HG03469 (cell line): ENCODE data around the gene HIF3A.
"Not testable (repeated sequence)": the region's sequence is repeated elsewhere in the genome, so short reads cannot be mapped to it uniquely, and the experiment has no call there.

Experiments
- ATAC-seq: cut with Tn5 transposase; IDR thresholded peaks from one replicate; pipeline ENCODE4 v1.9.1; 2021; ENCODE audit warnings: mild to moderate bottlenecking, moderate library complexity, moderate number of reproducible peaks; ENCODE audit not compliant: unreplicated experiment

The HIF3A gene

DNA sequence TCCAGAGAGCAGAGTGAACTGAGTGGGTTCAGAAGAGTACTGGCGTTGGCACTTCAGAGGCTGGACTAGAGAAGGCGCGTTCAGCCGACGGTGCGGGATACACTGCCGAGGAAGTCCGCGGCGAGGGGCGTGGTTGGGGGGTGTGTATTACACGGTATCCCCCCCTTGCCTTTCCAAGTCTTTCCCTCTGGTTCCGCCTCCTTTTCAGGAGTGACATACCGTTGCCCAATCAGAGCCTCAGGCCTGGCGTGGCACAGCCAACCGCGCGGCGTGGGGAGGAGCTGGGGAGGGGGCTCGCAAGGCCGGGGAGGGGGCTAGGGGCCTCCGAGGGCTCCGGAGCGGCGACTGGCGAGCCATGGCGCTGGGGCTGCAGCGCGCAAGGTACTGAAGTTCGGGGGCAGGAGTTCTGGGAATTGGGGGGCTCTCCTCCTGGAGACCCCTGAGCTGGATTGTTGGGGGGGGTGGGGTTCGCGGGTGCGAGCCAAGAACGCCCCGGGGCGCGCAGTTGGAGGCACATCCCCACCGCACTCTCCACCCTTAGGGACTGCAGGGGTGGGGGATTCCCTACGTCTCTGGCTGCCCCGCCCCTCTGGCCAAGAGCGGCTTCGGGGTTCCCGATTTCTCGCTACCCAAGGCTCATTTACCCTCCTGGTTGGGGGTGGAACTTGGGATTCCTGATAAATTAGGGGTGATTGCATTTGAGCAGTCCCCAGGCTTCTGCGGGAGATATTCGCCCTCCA, at the start of gene HIF3A:
TSS of gene HIF3A (plus strand) at position 321 of the 740 bp plus-strand sequence. CDS start at position 356, 35 bp downstream.
- ATAC-seq: no peak

DNA sequence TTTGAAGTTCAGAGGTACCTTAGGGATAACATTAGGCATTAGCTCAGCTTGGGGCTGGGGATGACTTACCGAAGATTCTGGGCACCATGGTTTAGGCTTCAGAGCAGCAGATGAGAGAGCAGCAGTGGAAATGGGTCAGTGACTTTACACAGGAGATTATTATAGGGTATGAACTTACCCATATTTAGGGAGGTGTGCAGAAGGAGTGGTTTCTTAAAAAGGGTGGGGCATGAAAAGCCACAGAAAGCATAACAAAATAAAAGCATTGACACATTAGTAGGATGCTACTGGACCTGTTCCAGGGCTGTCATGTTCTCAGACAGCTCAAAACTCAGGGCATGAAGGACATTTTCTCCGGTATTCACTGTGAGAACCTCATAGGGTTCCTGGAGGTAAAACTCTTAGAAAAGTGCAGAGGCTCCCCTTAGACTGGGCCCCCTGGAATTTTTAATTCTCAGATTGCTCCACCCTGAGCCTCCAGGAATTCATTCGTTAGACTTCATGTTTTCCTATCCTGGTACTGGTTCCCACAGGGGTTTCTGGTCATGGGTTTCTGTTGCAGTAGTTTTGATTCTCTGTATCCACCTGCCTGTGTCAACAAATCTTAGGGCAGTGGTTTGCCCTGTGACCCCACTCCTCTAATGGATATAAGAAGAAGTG, 46.6 kb upstream of the HIF3A start:
- ATAC-seq: no peak

DNA sequence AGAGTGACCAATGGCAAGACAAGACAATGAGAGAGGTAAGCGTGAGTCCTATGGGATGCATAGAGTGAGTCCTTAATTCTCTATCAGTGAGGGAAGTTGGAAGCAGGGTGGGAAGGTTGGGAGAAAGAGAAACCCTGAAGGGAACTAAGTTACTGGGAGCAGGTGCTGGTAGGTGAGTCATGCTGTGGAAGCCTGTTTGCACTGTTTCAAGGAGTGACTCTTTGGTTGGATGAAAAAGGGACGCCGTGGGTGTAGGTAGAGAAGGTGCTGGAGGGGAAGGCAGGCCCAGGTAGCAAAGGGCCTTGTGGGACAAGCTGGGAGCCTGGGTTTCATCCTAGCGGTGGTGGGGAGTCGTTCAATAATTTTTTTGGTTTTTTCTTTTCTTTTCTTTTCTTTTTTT, 45.4 kb upstream of the HIF3A start:
- no peak for ATAC-seq

DNA sequence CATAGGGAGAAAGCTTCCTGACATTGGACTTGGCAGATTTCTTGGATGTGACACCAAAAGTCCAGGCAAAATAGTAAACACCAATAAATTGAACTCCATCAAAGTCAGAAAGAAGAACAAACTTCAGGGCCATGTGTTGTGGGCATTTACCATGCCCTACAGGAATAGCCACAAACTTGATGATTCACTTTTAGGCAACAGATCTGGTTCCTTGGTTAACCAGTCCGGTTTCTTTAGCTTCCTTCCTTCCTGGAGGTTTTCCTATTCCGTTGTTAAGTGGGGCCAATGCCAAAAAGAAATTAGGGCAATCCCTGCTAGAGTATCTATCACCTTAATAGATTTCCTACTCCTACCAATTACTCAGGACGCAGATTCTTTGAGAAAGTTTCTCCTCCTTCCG, 42.1 kb upstream of the HIF3A start:
- no peak for ATAC-seq

DNA sequence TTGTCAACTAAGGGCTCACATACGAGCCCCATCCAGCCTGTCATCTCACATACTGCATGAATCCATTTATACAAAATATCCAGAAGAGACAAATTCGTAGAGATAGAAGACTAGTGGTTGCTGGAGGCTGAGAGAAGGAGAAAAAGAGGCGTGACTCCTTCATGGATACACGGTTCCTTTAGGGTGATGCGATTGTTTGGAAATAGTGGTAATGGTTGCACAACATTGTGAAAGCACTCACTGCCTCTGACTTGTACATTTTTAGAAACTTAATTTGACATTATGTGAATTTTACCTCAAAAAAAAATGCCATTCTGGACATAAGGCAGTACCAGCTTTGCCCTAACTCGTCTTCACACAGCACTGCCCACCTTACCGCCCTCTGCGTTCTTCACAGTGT, 40.0 kb upstream of the HIF3A start:
- ATAC-seq: no peak

DNA sequence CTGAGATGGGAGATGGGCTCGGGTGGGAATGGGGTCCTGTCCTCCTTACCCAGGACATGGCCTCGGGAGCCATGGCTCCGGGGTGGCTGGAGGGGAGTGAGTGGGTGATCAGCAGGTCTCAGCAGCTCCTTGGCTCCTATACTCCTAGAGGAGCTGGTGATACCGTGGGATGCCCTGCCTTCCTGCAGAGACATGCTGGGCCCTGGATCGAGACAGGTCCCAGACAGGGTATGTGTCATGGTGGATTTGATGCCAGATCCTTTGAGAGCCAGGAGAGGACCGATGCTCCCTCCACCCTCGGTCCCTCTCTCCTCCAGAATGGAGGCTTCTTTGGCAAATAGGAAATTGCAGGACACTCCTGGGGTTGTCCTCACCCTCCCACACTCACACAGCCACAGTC, 35.3 kb upstream of the HIF3A start:
- ATAC-seq: not testable (repeated sequence)

DNA sequence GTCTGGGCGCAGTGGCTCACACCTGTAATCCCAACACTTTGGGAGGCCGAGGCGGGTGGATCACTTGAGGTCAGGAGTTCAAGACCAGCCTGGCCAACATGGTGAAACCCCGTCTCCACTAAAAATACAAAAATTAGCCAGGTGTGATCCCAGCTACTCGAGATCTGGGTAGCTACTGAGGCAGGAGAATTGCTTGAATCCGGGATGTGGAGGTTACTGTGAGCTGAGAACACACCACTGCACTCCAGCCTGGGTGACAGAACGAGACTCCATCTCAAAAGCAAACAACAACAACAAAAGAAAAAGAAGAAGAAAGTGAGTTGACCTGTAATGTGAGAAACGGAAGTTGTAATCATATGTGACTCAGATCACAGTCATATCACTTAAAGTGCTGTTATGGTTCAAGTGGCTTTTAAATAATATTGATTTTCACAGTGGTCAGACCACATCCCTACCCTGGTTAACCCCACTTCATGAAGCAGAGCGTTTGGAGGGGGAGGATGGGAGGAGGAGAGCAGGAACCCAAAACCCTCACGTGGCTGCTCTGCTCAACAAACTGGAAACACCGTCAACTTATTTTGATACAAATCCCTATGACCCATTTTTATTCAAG, 34.1 kb upstream of the HIF3A start:
- ATAC-seq: peak; percentile 46

DNA sequence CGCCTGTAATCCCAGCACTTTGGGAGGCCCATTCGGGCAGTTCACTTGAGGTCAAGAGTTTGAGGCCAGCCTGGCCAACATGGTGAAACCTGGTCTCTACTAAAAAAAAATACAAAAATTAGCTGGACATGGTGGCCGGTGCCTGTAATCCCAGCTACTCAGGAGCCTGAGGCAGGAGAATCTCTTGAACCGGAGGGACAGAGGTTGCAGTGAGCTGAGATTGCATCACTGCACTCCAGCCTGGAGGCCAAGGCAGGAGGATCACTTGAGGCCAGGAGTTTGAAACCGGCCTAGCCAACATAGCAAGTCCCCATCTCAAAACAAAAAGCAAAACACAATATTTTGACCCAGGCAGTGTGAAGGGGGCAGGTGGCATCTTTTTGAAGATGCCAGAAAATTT, 32.0 kb upstream of the HIF3A start:
- not testable (repeated sequence) for ATAC-seq

DNA sequence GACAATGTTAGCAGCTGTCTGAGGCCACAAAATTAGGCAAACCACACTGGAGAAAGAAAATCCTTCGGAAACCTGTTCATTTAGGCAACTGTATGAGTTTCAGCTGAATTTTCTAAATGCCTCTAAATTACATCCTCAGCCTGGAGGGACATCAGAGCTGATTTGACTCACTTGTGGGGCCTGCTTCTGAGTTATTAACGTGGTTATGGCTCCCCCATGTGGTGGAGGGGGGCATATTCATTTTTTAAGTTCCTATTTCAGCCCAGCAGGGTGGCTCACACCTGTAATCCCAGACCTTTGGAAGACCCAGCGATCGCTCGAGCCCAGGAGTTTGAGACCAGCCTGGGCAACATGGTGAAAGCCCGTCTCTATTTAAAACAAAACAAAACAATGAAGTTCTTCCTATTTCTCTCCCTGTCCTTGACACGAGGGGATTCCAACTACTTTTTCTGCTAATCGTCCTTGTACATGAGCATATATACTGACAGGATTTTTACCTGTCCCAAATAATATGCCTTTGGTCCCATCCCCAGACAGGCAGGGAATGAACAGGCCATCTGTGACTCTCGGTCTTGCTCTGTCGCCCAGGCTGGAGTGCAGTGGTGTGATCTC, 31.5 kb upstream of the HIF3A start:
- no peak for ATAC-seq

DNA sequence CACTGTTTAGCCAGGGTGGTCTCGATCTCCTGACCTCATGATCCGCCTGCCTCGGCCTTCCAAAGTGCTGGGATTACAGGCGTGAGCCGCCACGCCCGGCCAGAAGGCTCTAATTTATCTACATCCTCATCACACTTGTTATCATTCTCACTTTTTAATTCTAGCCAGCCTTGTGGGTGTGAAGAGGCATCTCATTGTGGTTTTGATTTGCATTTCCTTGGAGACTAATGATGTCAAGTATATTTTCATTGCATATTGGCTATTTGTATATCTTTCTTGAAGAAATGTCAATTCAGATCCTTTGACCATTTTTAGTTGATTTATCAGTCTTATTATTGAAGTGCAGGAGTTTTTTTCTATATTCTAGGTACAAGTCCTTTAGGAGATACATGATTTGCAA, 27.7 kb upstream of the HIF3A start:
- no peak for ATAC-seq

DNA sequence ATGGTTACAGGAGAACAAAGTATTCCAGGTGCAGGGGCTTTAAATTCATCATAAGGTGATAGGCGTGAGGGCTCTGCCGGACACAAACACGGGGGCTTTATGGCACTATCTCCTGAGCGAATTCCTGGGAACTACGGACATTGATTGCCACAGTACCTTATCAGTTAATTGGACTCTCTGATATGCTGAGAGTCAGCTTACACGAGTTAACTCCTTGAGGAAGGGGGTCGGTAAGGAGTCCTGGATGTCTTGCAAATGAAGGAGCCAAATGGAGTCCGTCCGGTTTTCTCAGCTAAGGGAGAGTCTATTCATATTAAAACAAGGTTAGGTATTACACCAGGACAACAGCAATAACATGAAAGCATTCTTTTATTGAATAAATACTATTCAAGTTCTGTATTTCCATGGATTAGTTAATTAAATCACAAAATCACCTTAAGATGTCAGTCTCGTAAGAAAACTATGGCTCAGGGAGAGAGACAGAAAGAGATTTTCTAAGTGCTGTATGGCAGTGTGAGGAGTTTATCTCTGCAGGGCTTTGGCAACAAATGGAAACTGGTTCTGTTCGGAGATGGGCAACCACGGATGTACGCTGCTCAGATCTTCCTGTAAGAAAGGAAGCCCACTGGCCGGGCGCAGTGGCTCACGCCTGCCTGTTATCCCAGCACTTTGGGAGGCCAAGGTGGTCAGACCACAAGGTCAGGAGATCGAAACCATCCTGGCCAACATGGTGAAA, 26.2 kb upstream of the HIF3A start:
- no peak for ATAC-seq

DNA sequence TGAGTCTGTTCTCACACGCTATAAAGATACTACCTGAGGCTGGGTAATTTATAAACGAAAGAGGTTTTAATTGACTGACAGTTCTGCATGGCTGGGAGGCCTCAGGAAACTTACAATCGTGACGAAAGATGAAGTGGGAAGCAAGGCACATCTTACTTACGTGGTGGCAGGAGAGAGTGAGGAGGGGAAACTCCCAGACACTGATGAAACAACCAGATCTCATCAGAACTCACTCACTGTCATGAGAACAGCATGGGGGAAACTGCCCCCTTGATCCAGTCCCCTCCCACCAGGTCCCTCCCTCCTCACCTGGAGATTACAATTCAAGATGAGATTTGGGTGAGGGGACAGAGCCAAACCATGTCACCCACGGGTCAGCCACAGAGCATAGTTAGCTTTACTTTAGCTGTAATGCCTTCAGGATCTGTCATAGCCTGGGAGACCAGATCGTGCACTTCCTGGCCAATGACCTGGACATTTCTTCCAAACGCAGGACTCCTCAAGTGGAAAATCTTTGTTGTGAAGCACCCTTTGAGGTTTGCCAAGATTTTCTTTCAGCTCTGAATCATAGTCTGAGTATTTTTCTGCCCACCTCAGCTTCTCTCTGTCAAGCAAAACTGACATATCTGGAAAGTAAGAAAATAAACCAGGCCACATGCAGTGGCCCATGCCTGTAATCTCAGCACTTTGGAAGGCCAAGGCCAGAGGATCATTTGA, 25.2 kb upstream of the HIF3A start:
- no peak for ATAC-seq

DNA sequence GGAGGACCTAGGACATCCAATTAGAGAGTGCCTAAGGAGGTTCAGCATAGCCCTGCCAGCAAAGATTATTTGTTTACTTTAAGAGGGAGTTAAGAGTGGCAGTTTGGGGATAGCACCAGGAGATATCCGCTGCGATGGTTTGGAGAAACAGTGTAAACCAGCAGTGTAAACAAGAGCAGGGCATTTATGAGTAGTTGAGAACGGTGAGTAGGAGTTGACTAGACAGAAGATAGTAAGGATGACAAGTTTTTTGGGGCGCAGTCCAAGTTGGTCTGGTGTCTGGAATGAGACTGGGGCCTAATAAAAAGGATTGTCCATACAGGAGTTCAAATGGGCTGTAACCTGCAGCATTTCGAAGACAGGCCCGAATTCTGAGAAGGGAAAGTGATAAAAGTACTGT, 22.9 kb upstream of the HIF3A start:
- ATAC-seq: not testable (repeated sequence)

DNA sequence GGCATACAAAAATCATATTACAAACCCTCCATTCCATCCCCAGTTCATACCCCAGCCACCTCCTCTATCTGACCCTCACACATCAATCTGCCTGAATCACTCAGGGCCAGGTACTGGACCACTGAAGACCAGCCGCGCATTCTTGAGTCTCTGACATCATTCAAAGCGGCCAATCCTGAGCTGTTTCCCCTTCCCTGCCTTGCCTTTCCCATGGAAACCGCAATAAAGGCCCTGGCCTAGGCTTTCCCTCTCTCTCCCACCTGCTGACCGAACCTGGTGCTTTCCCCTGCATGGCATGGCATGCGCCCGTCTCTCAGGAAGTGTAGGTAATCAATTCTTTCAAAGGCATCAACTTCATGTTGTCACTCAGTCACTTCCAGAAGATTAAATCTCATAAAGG, 17.7 kb upstream of the HIF3A start:
- no peak for ATAC-seq

DNA sequence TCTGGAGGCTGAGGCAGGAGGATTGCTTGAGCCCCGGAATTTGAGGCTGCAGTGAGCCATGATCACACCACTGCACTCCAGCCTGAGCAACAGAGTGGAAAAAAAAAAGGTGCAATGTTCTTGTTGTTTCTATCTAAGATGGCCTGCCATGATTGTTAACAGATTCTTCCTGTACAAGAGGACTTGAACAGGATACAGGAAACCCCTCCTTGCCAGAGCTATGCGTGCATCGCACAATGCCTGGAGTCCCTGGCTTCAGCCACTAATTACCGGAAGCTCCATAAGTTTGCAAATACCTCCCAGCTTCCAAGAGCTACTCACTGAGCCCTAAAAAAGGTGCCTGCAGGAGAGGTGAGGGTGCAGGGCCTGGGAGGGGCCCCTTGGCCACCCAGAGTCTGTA, 13.1 kb upstream of the HIF3A start:
- no peak for ATAC-seq

DNA sequence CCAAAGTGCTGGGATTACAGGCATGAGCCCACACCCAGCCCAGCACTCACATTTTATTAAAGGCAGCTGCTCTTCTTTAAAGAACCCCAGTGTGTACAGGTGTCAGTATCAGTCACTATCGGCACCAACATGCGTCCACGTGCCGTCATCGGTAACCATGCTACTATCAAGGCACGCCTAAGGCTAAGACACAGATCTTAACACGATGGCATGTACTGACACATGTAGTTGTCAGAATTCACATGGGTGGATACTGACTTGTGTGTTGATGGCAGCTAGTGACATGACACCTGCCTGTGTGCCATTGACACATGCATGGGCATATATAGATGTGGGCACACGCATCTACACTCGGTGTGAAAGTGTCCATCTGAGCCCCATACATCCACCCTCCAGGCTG, 12.2 kb upstream of the HIF3A start:
- ATAC-seq: no peak

DNA sequence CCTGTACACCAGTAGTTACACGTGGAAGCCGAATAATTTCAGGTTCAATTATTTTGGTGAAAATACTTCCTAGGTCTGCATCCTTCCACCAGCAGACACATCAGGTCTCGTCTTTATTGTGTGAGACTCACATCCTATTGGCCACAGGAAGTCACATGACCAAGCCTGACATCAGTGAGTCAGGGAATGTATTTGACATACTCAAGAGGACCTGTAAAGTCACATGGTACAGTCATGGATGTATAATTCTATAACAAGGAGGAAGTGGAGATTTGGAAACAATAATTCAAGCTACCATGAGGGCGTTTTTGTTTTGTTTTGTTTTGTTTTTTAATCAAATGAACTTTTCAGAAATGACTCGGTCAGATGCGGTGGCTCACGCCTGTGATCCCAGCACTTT, 9.3 kb upstream of the HIF3A start:
- no peak for ATAC-seq

DNA sequence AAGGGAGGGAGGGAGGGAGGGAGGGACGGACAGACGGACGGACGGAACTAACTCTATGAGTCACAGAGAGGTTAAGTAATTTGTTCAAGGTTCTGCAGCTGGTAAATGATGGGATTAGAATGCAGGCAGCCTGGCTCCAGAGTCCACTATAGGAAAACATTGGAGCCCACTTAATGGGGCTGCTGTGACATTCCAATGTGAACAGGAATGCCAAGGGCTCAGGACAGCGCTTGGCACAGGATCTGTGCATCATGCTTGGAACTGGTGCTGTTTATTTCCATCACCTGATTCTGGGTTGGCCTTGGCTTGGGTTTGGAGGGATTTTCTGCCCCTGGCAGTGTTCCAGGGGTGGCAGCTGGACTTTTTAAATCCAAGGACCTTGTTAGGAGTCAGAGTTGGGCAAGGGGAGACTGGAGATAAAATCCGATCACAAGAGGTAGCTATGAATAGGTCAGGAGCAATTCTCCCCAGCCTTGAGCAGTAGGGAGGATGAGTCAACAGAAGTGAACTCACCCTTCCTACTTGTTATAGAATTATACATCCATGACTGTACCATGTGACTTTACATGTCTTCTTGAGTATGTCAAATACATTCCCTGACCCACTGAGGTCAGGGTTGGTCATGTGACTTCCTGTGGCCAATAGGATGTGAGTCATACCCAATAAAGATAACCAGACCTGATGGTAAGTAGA, 7.8 kb upstream of the HIF3A start:
- no peak for ATAC-seq

DNA sequence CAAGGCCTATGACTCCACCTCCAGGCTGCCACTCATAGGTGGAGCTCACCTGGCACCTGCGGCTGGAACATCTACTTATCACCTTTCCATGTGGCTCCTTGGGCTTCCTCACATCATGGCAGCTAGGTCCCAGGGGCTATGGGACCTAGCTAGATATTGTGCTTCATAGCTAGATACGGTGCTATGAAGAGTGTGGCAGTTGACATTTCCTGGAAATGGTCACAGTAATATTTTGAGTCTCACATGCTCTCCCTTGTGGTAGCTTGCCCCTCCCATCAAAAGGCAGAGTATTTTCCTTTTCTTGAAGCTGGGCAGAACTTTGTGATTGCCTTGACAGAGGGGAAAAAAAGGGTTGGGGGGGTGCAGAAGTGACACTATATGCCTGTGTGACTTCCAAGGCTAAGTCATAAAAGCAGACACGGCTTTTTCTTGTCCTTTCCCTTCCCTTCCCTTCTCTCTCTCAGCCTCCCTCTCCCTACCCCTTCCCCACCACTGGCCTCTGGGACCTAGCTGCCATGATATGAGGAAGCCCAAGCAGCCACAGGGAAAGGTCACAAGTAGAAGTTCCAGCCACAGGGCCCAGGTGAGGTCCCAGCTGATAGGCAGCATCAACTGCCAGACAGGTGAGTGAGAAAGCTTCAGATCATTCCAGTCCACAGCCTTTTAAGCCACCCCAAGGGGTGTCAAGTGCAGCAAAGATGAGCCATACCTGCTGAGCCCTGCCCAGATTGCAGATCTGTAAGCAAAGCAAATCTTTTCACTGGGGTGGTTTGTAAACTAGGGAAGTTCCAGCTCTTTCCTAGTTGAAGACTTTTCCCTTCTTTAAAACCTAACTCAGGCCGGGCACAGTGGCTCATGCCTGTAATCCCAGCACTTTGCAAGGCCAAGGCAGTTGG, 6.9 kb upstream of the HIF3A start:
- no peak for ATAC-seq
